GM10266 (cell line): Measurements from ENCODE around the gene MFAP2.

Experiments used
- DNase-seq: peaks from one replicate; pipeline ENCODE4 v3.0.0; 2012; ENCODE audit errors: extremely low spot score
- CTCF ChIP-seq: IDR thresholded peaks from 2 replicates; pipeline ENCODE4 v1.5.1; 2012; ENCODE audit warnings: mild to moderate bottlenecking, low read depth; ENCODE audit not compliant: control insufficient read depth, insufficient read depth; ENCODE audit errors: missing control alignments

The MFAP2 gene

GRCh38 chr1:17023102-17023501 is 42.7 kb upstream of the MFAP2 start:
- TF ChIP-seq CTCF, result no peak
- DNase-seq, result no peak

- TF ChIP-seq CTCF, result no peak
- no peak for DNase-seq
These were observed 41.5 kb upstream of the MFAP2 start for GRCh38 chr1:17021896-17022295.

GRCh38 chr1:17020502-17020901 is 40.1 kb upstream of the MFAP2 start:
- no peak for TF ChIP-seq CTCF
- no peak for DNase-seq

GRCh38 chr1:17018849-17019248 is 38.4 kb upstream of the MFAP2 start:
- TF ChIP-seq CTCF, result no peak
- DNase-seq, result no peak

GRCh38 chr1:17017435-17017834 is 37.0 kb upstream of the MFAP2 start:
- no peak for TF ChIP-seq CTCF
- no peak for DNase-seq

- TF ChIP-seq CTCF, result no peak
- no peak for DNase-seq
These were observed 35.9 kb upstream of the MFAP2 start for GRCh38 chr1:17016317-17016661.

GRCh38 chr1:17014671-17015567 is 34.5 kb upstream of the MFAP2 start:
- no peak for TF ChIP-seq CTCF
- no peak for DNase-seq
